H9 (cell line): ENCODE data around the gene CYTH3. TPM values are rescaled to one million over a fixed set of nuclear protein-coding genes. Genes with fewer than 3 reads are reported as not detected.

Experiments used
- DNase-seq: peaks from one replicate; pipeline ENCODE4 v3.0.0-alpha.2; 2017
- H2AFZ ChIP-seq: one replicate; pipeline ENCODE4 v1.6.1; 2013; ENCODE audit warnings: mild to moderate bottlenecking, low read length, control low read depth, moderate library complexity
- H2AK5ac ChIP-seq: 2 replicates; pipeline ENCODE4 v1.6.1; 2013; ENCODE audit warnings: low read length, control low read depth, mixed read lengths; ENCODE audit not compliant: insufficient read length
- H2BK120ac ChIP-seq: one replicate; pipeline ENCODE4 v1.6.1; 2013; ENCODE audit warnings: low read depth, mild to moderate bottlenecking, low read length, control low read depth, inconsistent platforms; ENCODE audit not compliant: poor library complexity, severe bottlenecking
- H2BK12ac ChIP-seq: 2 replicates; pipeline ENCODE4 v1.6.1; 2013; ENCODE audit warnings: low read length, control low read depth, mixed read lengths, low read depth; ENCODE audit not compliant: insufficient read length
- H2BK15ac ChIP-seq: 2 replicates; pipeline ENCODE4 v1.6.1; 2013; ENCODE audit warnings: low read depth, low read length, control low read depth
- H2BK20ac ChIP-seq: one replicate; pipeline ENCODE4 v1.6.1; 2013; ENCODE audit warnings: low read depth, mild to moderate bottlenecking, low read length, control low read depth, inconsistent platforms; ENCODE audit not compliant: poor library complexity, severe bottlenecking
- H2BK5ac ChIP-seq: 2 replicates; pipeline ENCODE4 v1.6.1; 2013; ENCODE audit warnings: low read length, control low read depth, mixed read lengths; ENCODE audit not compliant: insufficient read length
- H3K14ac ChIP-seq: 2 replicates; pipeline ENCODE4 v1.6.1; 2013; ENCODE audit warnings: low read length, control low read depth; ENCODE audit not compliant: insufficient read depth
- H3K18ac ChIP-seq: 2 replicates; pipeline ENCODE4 v1.6.1; 2013; ENCODE audit warnings: low read depth, mild to moderate bottlenecking, mixed read lengths, low read length, control low read depth; ENCODE audit not compliant: insufficient read length
- H3K23ac ChIP-seq: 2 replicates; pipeline ENCODE4 v1.6.1; 2013; ENCODE audit warnings: low read length, control low read depth, mixed read lengths, low read depth; ENCODE audit not compliant: insufficient read length
- H3K23me2 ChIP-seq: 2 replicates; pipeline ENCODE4 v1.6.1; 2013; ENCODE audit warnings: low read depth, mild to moderate bottlenecking, mixed read lengths, low read length, control low read depth; ENCODE audit not compliant: insufficient read length, poor library complexity, severe bottlenecking
- H3K27ac ChIP-seq: 2 replicates; pipeline ENCODE4 v1.5.1; 2013; ENCODE audit warnings: low read length, control low read depth, mixed read lengths, low read depth; ENCODE audit not compliant: insufficient read length
- H3K27me3 ChIP-seq: 2 replicates; pipeline ENCODE4 v1.6.1; 2013; ENCODE audit warnings: low read length, control low read depth, inconsistent platforms; ENCODE audit not compliant: insufficient read depth
- H3K4ac ChIP-seq: 2 replicates; pipeline ENCODE4 v1.6.1; 2013; ENCODE audit warnings: low read depth, mild to moderate bottlenecking, control low read depth, inconsistent platforms, low read length, moderate library complexity
- H3K4me1 ChIP-seq: 2 replicates; pipeline ENCODE4 v1.6.1; 2013; ENCODE audit warnings: low read length, control low read depth, inconsistent platforms; ENCODE audit not compliant: insufficient read depth
- H3K4me2 ChIP-seq: 2 replicates; pipeline ENCODE4 v1.6.1; 2013; ENCODE audit warnings: low read length, control low read depth, mixed read lengths; ENCODE audit not compliant: insufficient read length, insufficient read depth
- H3K56ac ChIP-seq: 2 replicates; pipeline ENCODE4 v1.6.1; 2013; ENCODE audit warnings: low read depth, mild to moderate bottlenecking, mixed read lengths, low read length, control low read depth; ENCODE audit not compliant: insufficient read length
- H3K79me1 ChIP-seq: 2 replicates; pipeline ENCODE4 v1.6.1; 2013; ENCODE audit warnings: low read depth, mild to moderate bottlenecking, moderate library complexity, low read length, control low read depth, inconsistent platforms; ENCODE audit not compliant: insufficient read depth, poor library complexity, severe bottlenecking
- H3K79me2 ChIP-seq: 2 replicates; pipeline ENCODE4 v1.6.1; 2013; ENCODE audit warnings: low read length, control low read depth, inconsistent platforms; ENCODE audit not compliant: insufficient read depth
- H3K9ac ChIP-seq: 2 replicates; pipeline ENCODE4 v1.6.1; 2013; ENCODE audit warnings: low read length, control low read depth, mixed read lengths; ENCODE audit not compliant: insufficient read length; ENCODE audit errors: extremely low read depth
- H3K9me3 ChIP-seq: one replicate; pipeline ENCODE4 v1.6.1; 2013; ENCODE audit warnings: low read depth, low read length, inconsistent platforms; ENCODE audit not compliant: control insufficient read depth
- H3T11ph ChIP-seq: one replicate; pipeline ENCODE4 v1.6.1; 2013; ENCODE audit warnings: mild to moderate bottlenecking, low read length, control low read depth, inconsistent platforms
- H4K20me1 ChIP-seq: one replicate; pipeline ENCODE4 v1.6.1; 2013; ENCODE audit not compliant: control insufficient read depth, insufficient read length, insufficient read depth
- H4K5ac ChIP-seq: 2 replicates; pipeline ENCODE4 v1.6.1; 2013; ENCODE audit warnings: low read depth, mild to moderate bottlenecking, mixed read lengths, low read length, control low read depth; ENCODE audit not compliant: insufficient read length
- H4K8ac ChIP-seq: replicated peaks from 2 replicates; pipeline ENCODE4 v1.6.1; 2013; ENCODE audit warnings: low read length, control low read depth, mixed read lengths, low read depth; ENCODE audit not compliant: insufficient read length
- H4K91ac ChIP-seq: 2 replicates; pipeline ENCODE4 v1.6.1; 2013; ENCODE audit warnings: low read depth, mild to moderate bottlenecking, moderate library complexity, mixed read lengths, low read length, control low read depth; ENCODE audit not compliant: insufficient read length
- H3K27ac Mint-ChIP-seq, 3 experiments: 2 replicates in 2 of 3; 3 replicates in 1 of 3; pipeline ENCODE4 v1.8.0; 2020 to 2021; ENCODE audit warnings: mixed read lengths in 3 of 3, mild to moderate bottlenecking in 1 of 3, moderate library complexity in 1 of 3
- H3K27me3 Mint-ChIP-seq: 2 replicates; pipeline ENCODE4 v1.8.0; 2021; ENCODE audit warnings: low read depth, mild to moderate bottlenecking, moderate library complexity, mixed read lengths
- H3K36me3 Mint-ChIP-seq, 3 experiments: 2 replicates in 2 of 3; 3 replicates in 1 of 3; pipeline ENCODE4 v1.8.0; 2020 to 2021; ENCODE audit warnings: low read depth in 3 of 3, mixed read lengths in 3 of 3; ENCODE audit not compliant: insufficient read depth in 1 of 3
- H3K4me1 Mint-ChIP-seq, 2 experiments: 2 replicates each; pipeline ENCODE4 v1.8.0; 2020; ENCODE audit warnings: mixed read lengths in 2 of 2
- H3K4me3 Mint-ChIP-seq, 2 experiments: 2 replicates in 1 of 2; 3 replicates in 1 of 2; pipeline ENCODE4 v1.8.0; 2020 to 2021; ENCODE audit warnings: mild to moderate bottlenecking in 2 of 2, mixed read lengths in 2 of 2, moderate library complexity in 1 of 2
- H3K9me3 Mint-ChIP-seq, 2 experiments: 2 replicates in 1 of 2; 3 replicates in 1 of 2; pipeline ENCODE4 v1.8.0; 2020; ENCODE audit warnings: mild to moderate bottlenecking in 2 of 2, mixed read lengths in 2 of 2, moderate library complexity in 1 of 2
- WGBS: extraction: QIAGEN DNeasy Blood & Tissue Kit; methylation state at CpG from one replicate; pipeline ENCODE4 v1.1.7; 2013; ENCODE audit warnings: missing lambda C conversion rate, low lambda C conversion rate, mixed read lengths; ENCODE audit not compliant: insufficient read length; ENCODE audit errors: extremely low coverage; 5-methylcytosine and 5-hydroxymethylcytosine counted together
- total RNA-seq: library from RNA; stranded (reverse); gene quantifications from 2 replicates; pipeline ENCODE4 v1.2.1, GENCODE V29; 2021
- TF ChIP-seq, protein P1 (sequence below): fragments of 200-600 bp; sonication (generic); conservative IDR thresholded peaks from 3 replicates; pipeline ENCODE4 v1.8.0; 2021; ENCODE audit warnings: antibody characterized with exemption, mild to moderate bottlenecking

The CYTH3 gene
- total RNA-seq, 1 experiment from 2014 or later = 12.3 TPM

DNA sequence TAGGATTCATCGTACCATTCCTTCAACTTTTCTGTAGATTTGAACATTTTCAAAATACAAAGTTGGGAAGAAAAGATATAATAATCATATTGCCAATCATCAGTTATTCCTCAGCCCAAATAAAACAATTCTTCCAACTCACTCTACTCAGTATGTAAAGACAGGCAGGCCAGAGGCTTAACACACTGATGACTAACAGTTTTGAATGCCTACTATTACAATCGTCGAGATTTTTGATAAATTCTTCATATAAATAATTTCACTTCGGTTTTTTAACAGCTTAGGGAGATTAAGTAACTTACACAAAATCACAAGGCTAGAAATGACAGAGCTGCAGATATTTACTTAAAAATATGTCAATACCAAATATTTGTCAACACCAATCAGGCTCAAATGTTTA, 17.6 kb downstream of the CYTH3 start:
- no peaks in the 10 kb centered on the region for H3K79me1 ChIP-seq
- Mint-ChIP-seq H3K36me3 (no peaks in the 10 kb centered on the region), H3K27me3 (no peaks in the 10 kb centered on the region), H3K4me1 (peaks cover 30% of the 10 kb centered on the region in 2 experiments), H3K4me3 (no peak overlapping the region), H3K27ac (no peak overlapping the region), H3K9me3 (no peaks in the 10 kb centered on the region)
- no peak for DNase-seq
- no peaks in the 10 kb centered on the region; the same call in 1 of the 2 replicates for H3K4me1 ChIP-seq
- no peak overlapping the region for H3K9ac ChIP-seq
- no peaks in the 10 kb centered on the region for H4K20me1 ChIP-seq
- H3K9me3 ChIP-seq = no peaks in the 10 kb centered on the region
- no peak overlapping the region for H3K27ac ChIP-seq
- H3K56ac ChIP-seq = no peak overlapping the region
- no peaks in the 10 kb centered on the region for H3K23me2 ChIP-seq
- no peak overlapping the region for H2BK5ac ChIP-seq
- H3K14ac ChIP-seq = no peak overlapping the region
- no peak overlapping the region for H4K5ac ChIP-seq
- no peak overlapping the region for H4K8ac ChIP-seq
- H3T11ph ChIP-seq = no peak overlapping the region
- no peak overlapping the region for H2BK15ac ChIP-seq
- H2BK20ac ChIP-seq = no peak overlapping the region
- no peak overlapping the region for H4K91ac ChIP-seq
- no peak overlapping the region for H3K4ac ChIP-seq
- no peak overlapping the region for H2BK120ac ChIP-seq
- no peak overlapping the region for H2AFZ ChIP-seq
- no peak overlapping the region for H2AK5ac ChIP-seq
- no peak overlapping the region for H3K18ac ChIP-seq
- H2BK12ac ChIP-seq = no peak overlapping the region
- H3K79me2 ChIP-seq = 0 out of 2 replicates have a peak, but pooled peaks cover 3% of the 10 kb centered on the region
- WGBS = no CpG with 5 or more reads among the region's 4 CpGs
- TF ChIP-seq, protein P1, sequence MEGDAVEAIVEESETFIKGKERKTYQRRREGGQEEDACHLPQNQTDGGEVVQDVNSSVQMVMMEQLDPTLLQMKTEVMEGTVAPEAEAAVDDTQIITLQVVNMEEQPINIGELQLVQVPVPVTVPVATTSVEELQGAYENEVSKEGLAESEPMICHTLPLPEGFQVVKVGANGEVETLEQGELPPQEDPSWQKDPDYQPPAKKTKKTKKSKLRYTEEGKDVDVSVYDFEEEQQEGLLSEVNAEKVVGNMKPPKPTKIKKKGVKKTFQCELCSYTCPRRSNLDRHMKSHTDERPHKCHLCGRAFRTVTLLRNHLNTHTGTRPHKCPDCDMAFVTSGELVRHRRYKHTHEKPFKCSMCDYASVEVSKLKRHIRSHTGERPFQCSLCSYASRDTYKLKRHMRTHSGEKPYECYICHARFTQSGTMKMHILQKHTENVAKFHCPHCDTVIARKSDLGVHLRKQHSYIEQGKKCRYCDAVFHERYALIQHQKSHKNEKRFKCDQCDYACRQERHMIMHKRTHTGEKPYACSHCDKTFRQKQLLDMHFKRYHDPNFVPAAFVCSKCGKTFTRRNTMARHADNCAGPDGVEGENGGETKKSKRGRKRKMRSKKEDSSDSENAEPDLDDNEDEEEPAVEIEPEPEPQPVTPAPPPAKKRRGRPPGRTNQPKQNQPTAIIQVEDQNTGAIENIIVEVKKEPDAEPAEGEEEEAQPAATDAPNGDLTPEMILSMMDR = no peak
- H3K4me2 ChIP-seq = no peak overlapping the region
- no peaks in the 10 kb centered on the region for H3K27me3 ChIP-seq
- no peak overlapping the region for H3K23ac ChIP-seq
